ENCODE results near the gene CNOT6. TPM values are rescaled to one million over a fixed set of nuclear protein-coding genes. Genes with fewer than 3 reads are reported as not detected.
A peak's percentile ranks its signal among the peaks of the same experiment; 100 is the strongest.

CNOT6 gene
- 17.2 and 18.2 TPM in 2 replicates for total RNA-seq (2013; cell fraction: nucleolus; rRNA removed)
- total RNA-seq (2014; rRNA removed) (9.4 TPM in 2 replicates), total RNA-seq (2014; rRNA removed; fragmentation: Illumina TruSeq; extraction: Trizol) (9.4 and 9.8 TPM in 2 replicates), total RNA-seq (2021) (20.9 and 23.4 TPM in 2 replicates), polyA plus RNA-seq (2011; rRNA removed) (22.1 and 27.4 TPM in 2 replicates), polyA plus RNA-seq (2014; fragmentation: Illumina TruSeq; extraction: Trizol) (18.4 and 22.1 TPM in 2 replicates), polyA plus RNA-seq (2014; fragmentation: Nextera tagmentation; extraction: Ambion mirVana) (1 to 10 TPM; 3.8 to 5.6 TPM), polyA plus RNA-seq (2014; rRNA removed) (10.9 and 15.1 TPM in 2 replicates), polyA plus RNA-seq (2016; fragmentation: Nextera tagmentation; extraction: Ambion mirVana) (10 to 100 TPM; 13.3 to 14.0 TPM), polyA minus RNA-seq (2011; rRNA and poly(A)+ RNA removed) (16.6 and 24.1 TPM in 2 replicates), Bru-seq, nascent RNA (percentile 83 among the genes with signal in this experiment), BruChase-seq, experiment 1, labeled RNA remaining after a 6-hour chase (percentile 89 among the genes with signal in this experiment), BruChase-seq, experiment 2, labeled RNA remaining after a 2-hour chase (percentile 87 among the genes with signal in this experiment)
- 5.4 TPM for polyA plus RNA-seq (2011; ENCODE audit: low read depth)
- 9.3 and 10.6 TPM in 2 replicates for polyA plus RNA-seq (2011; cell fraction: cytosol; rRNA removed)
- 6.6 and 8.4 TPM in 2 replicates for polyA plus RNA-seq (2011; cell fraction: nucleus; rRNA removed)
- polyA plus RNA-seq (2012): 8.8 and 11.6 TPM in 2 replicates
- 9.9 and 10.7 TPM in 2 replicates for polyA minus RNA-seq (2011; cell fraction: cytosol; rRNA and poly(A)+ RNA removed)
- polyA minus RNA-seq (2011; cell fraction: nucleus; rRNA and poly(A)+ RNA removed): 3.1 and 6.5 TPM in 2 replicates
- long read RNA-seq, experiment 1, partial matches to known transcripts: 0 of 1 reads
- long read RNA-seq, experiment 1, other reads (novel, unspliced or antisense): 1 of 1 reads
- long read RNA-seq, experiment 2, partial matches to known transcripts: 1 of 7 reads
- long read RNA-seq, experiment 2, other reads (novel, unspliced or antisense): 6 of 7 reads

DNA sequence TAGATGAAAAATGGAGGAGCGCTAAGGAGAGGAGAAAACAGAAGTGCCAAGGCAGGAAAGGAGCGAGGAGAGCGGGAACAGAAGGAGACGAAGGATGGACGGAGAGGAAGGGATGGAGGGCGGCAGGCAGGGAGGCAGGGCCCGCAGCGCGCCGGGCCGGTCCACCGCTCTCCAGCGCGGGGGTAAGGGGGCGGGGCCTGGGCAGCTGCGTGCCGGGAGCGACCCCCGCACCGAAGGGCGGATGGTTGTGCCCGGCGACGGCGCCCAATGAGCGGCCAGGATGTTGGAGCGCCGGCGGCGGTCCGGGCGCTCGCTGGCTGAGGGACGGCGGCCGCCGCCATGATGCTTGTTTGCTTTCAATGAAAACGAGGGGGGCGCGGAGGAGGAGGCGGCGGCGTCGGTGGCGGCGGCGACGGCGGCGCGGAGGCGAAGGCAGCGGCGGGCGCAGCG lies at the start of gene CNOT6:
TSS of gene CNOT6 (plus strand) at position 320 of the 450 bp plus-strand sequence. CDS start 34,898 bp downstream, outside the sequence.
- DNase-seq (ENCODE audit: low read depth, low spot score): peak; percentile 65
- Histone ChIP-seq H3K4me2 (ENCODE audit: control insufficient read depth, insufficient read depth) (peak within 1 kb of the TSS; percentile 93), H3K9ac (ENCODE audit: control insufficient read depth, insufficient read depth, low read length) (peak within 1 kb of the TSS; percentile 82), H3K27me3 (replicated peaks in 1 of 2; ENCODE audit: control insufficient read depth in 2 of 2, insufficient read depth in 2 of 2, low read length in 1 of 2) (no peaks in the 10 kb centered on the region), H3K4me1 (ENCODE audit: control insufficient read depth, insufficient read depth, low read length) (peaks cover 3% of the 10 kb centered on the region; the same call in 1 of the 2 replicates), H2AFZ (ENCODE audit: control insufficient read depth, low read depth, low read length) (peak within 1 kb of the TSS; percentile 94), H3K9me3 (replicated peaks; ENCODE audit: control insufficient read depth, insufficient read depth, low read length) (no peaks in the 10 kb centered on the region), H3K27ac (ENCODE audit: control insufficient read depth, insufficient read depth) (peak within 1 kb of the TSS; percentile 64), H3K79me2 (ENCODE audit: control insufficient read depth, insufficient read depth, low read length) (peaks cover 41% of the 10 kb centered on the region), H3K36me3 (ENCODE audit: control insufficient read depth in 2 of 2, insufficient read depth in 2 of 2, low read length in 1 of 2) (peaks cover 0 to 12% of the 10 kb centered on the region in 2 experiments; a peak in 1 of 4 replicates), H4K20me1 (ENCODE audit: control insufficient read depth, insufficient read depth) (no peaks in the 10 kb centered on the region), H3K4me3 (peak within 1 kb of the TSS; percentile 68)
- WGBS (ENCODE audit: insufficient coverage, insufficient replicate concordance, low lambda C conversion rate, missing lambda C conversion rate): 2% methylated on average over 35 of the region's 56 CpGs
- intact Hi-C loops (cut with micrococcal nuclease; ENCODE audit: unreplicated experiment) (loop anchor here (5.0 kb wide), 1 partner anchor 113 kb away; no protein-coding TSS in a partner anchor), in situ Hi-C loops (cut with MboI) (no loop called here)
- ATAC-seq: peak; percentile 97
- CTCF ChIA-PET: no interaction called here
- FAIRE-seq: peak; percentile 64
- RAD21 ChIA-PET (ENCODE audit: unreplicated experiment): no interaction called here
- POLR2A ChIA-PET: no interaction called here
- SMC1A ChIA-PET (ENCODE audit: uncharacterized antibody, unreplicated experiment): no interaction called here
- no TSS peak for BruUV-seq (replicated peaks)
- TF ChIP-seq SKIL (IDR thresholded peaks at IDR 0.05; ENCODE audit: low read depth, poor library complexity, severe bottlenecking) (no peak), STAT3 (IDR thresholded peaks at IDR 0.05; ENCODE audit: low read depth, low read length) (no peak), IRF5 (IDR thresholded peaks at IDR 0.05; ENCODE audit: borderline replicate concordance) (no peak), EZH2 (IDR thresholded peaks at IDR 0.05; ENCODE audit: borderline replicate concordance, control insufficient read depth, low read depth, low read length) (no peak), HSF1 (IDR thresholded peaks at IDR 0.05; ENCODE audit: low read depth, low read length) (peak; percentile 39; the same call in 1 of the 2 replicates), ZBED1 (IDR thresholded peaks at IDR 0.05; ENCODE audit: borderline replicate concordance) (no peak), FOXK2 (IDR thresholded peaks at IDR 0.05) (peak; percentile 96), SMARCA5 (IDR thresholded peaks at IDR 0.05) (no peak), IKZF2 (IDR thresholded peaks at IDR 0.05) (no peak), LARP7 (IDR thresholded peaks at IDR 0.05) (no peak; the same call in 1 of the 2 replicates), E4F1 (IDR thresholded peaks at IDR 0.05; ENCODE audit: borderline replicate concordance, partially characterized antibody) (no peak), SMAD1 (IDR thresholded peaks at IDR 0.05; ENCODE audit: low read depth, partially characterized antibody) (peak; percentile 55)

All from GM12878 (cell line).